Mesothelial cell of epicardium (in vitro differentiated cells): ENCODE results near the gene TMEM192. TPM values are rescaled to one million over a fixed set of nuclear protein-coding genes. Genes with fewer than 3 reads are reported as not detected.

Source experiments
- DNase-seq, 2 experiments: peaks; one replicate each; pipeline ENCODE4 v3.0.0; 2021; ENCODE audit warnings: low spot score in 2 of 2; ENCODE audit not compliant: unreplicated experiment in 2 of 2
- H3K27ac Mint-ChIP-seq: 2 replicates; pipeline ENCODE4 v1.8.0; 2021; ENCODE audit warnings: mixed read lengths
- H3K27me3 Mint-ChIP-seq: 2 replicates; pipeline ENCODE4 v1.8.0; 2021; ENCODE audit warnings: low read depth, mixed read lengths
- H3K36me3 Mint-ChIP-seq: 2 replicates; pipeline ENCODE4 v1.8.0; 2021; ENCODE audit warnings: mixed read lengths
- H3K4me1 Mint-ChIP-seq: 2 replicates; pipeline ENCODE4 v1.8.0; 2021; ENCODE audit warnings: mixed read lengths
- H3K4me3 Mint-ChIP-seq: 2 replicates; pipeline ENCODE4 v1.8.0; 2021; ENCODE audit warnings: mild to moderate bottlenecking, moderate library complexity, mixed read lengths
- H3K9me3 Mint-ChIP-seq: 2 replicates; pipeline ENCODE4 v1.8.0; 2021; ENCODE audit warnings: mixed read lengths
- CTCF ChIP-seq: fragments of 200-600 bp; sonication (generic); IDR thresholded peaks from one replicate; pipeline ENCODE4 v1.5.0; 2021; ENCODE audit warnings: antibody characterized with exemption; ENCODE audit not compliant: unreplicated experiment
- total RNA-seq: library from RNA; stranded (reverse); gene quantifications from 3 replicates; pipeline ENCODE4 v1.2.1, GENCODE V29; 2021

TMEM192 gene
- total RNA-seq, 1 donor from 2014 or later = 13.9 TPM

GRCh38 chr4:165060938-165061337, 51.7 kb downstream of the TMEM192 start:
- no peak overlapping the region for H3K4me3 Mint-ChIP-seq
- H3K9me3 Mint-ChIP-seq = no peaks in the 10 kb centered on the region

GRCh38 chr4:165059386-165059785, 53.3 kb downstream of the TMEM192 start:
- Mint-ChIP-seq H3K27me3 (no peaks in the 10 kb centered on the region), H3K4me3 (no peak overlapping the region), H3K9me3 (no peaks in the 10 kb centered on the region), H3K36me3 (no peaks in the 10 kb centered on the region), H3K4me1 (peaks cover 24% of the 10 kb centered on the region), H3K27ac (no peak overlapping the region)
- TF ChIP-seq CTCF = no peak
- DNase-seq = no peak

More at GRCh38 chr4:165060938-165061337, 51.7 kb downstream of the TMEM192 start:
- H3K27ac Mint-ChIP-seq = no peak overlapping the region
- no peak for TF ChIP-seq CTCF
- no peaks in the 10 kb centered on the region for H3K27me3 Mint-ChIP-seq
- DNase-seq = no peak
- peaks cover 24% of the 10 kb centered on the region for H3K4me1 Mint-ChIP-seq
- H3K36me3 Mint-ChIP-seq = no peaks in the 10 kb centered on the region

- Mint-ChIP-seq H3K36me3 (no peaks in the 10 kb centered on the region), H3K4me3 (no peak overlapping the region), H3K9me3 (no peaks in the 10 kb centered on the region), H3K27ac (no peak overlapping the region), H3K4me1 (peaks cover 24% of the 10 kb centered on the region), H3K27me3 (no peaks in the 10 kb centered on the region)
- no peak for DNase-seq
- no peak for TF ChIP-seq CTCF
These were observed 54.0 kb downstream of the TMEM192 start for GRCh38 chr4:165058666-165059065.

GRCh38 chr4:165055601-165056000, 57.1 kb downstream of the TMEM192 start:
- Mint-ChIP-seq H3K9me3 (no peaks in the 10 kb centered on the region), H3K27me3 (no peaks in the 10 kb centered on the region), H3K27ac (no peak overlapping the region), H3K4me3 (no peak overlapping the region), H3K36me3 (no peaks in the 10 kb centered on the region), H3K4me1 (peaks cover 15% of the 10 kb centered on the region)
- no peak for DNase-seq
- no peak for TF ChIP-seq CTCF

GRCh38 chr4:165053645-165054044, 59.0 kb downstream of the TMEM192 start, which contains the start of gene TRIM75:
TRIM75 (plus strand) TSS chr4:165053866; CDS start chr4:165059148, 5,282 bp downstream.
- H3K27me3 Mint-ChIP-seq = no peaks in the 10 kb centered on the region
- no peak for DNase-seq
- no peaks in the 10 kb centered on the region for H3K9me3 Mint-ChIP-seq
- H3K36me3 Mint-ChIP-seq = no peaks in the 10 kb centered on the region
- H3K27ac Mint-ChIP-seq = no peak within 1 kb of the TSS
- H3K4me1 Mint-ChIP-seq = no peaks in the 10 kb centered on the region
- H3K4me3 Mint-ChIP-seq = no peak within 1 kb of the TSS
- no peak for TF ChIP-seq CTCF

GRCh38 chr4:165052627-165053026, 60.0 kb downstream of the TMEM192 start:
- Mint-ChIP-seq H3K9me3 (no peaks in the 10 kb centered on the region), H3K4me1 (no peaks in the 10 kb centered on the region), H3K27ac (no peak overlapping the region), H3K4me3 (no peak overlapping the region), H3K27me3 (no peaks in the 10 kb centered on the region), H3K36me3 (no peaks in the 10 kb centered on the region)
- DNase-seq = no peak
- TF ChIP-seq CTCF = no peak
